K562 (cell line): Measurements from ENCODE around the gene NUDT14. TPM values are rescaled to one million over a fixed set of nuclear protein-coding genes. Genes with fewer than 3 reads are reported as not detected.

ENCODE experiments used
- ATAC-seq: fragments of 200-7000 bp; cut with Tn5 transposase; 3 replicates; pipeline ENCODE4 v1.9.1; 2020; ENCODE audit warnings: moderate library complexity
- BruUV-seq: library from RNA; stranded (reverse); fragments of 400-500 nt; replicated peaks from 2 replicates; lab custom pipeline; 2021; lab: Mats Ljungman, UMichigan
- CTCF ChIA-PET: fragments of 300-600 bp; formaldehyde crosslinking; extraction: SDS; loops from one replicate; lab custom pipeline; 2021; ENCODE audit warnings: low intra/inter-chr PET ratio; lab: Yijun Ruan, JAX
- POLR2A ChIA-PET: fragments of 300-600, 350-650 bp; sonication (Branson Sonifier 250); formaldehyde crosslinking; extraction: SDS; loops from one replicate; lab custom pipeline; 2021; ENCODE audit warnings: antibody characterized with exemption, inconsistent platforms; lab: Yijun Ruan, JAX
- DNase-seq, 4 experiments: peaks; one replicate each; pipeline versions ENCODE4 v3.0.0 to v3.0.0-alpha.2; 2011 to 2018; ENCODE audit warnings: low spot score in 3 of 4, mixed read lengths in 3 of 4; ENCODE audit errors: extremely low read depth in 1 of 4
- FAIRE-seq: peaks from 2 replicates; lab custom pipeline; 2011; peaks lifted over from hg19 to GRCh38; lab: Jason Lieb, UNC
- H2AFZ ChIP-seq: 2 replicates; pipeline ENCODE4 v1.6.0; 2011; ENCODE audit warnings: low read depth, low read length, control low read depth, inconsistent platforms
- H3K27ac ChIP-seq: fragments of 200-600 bp; 3 replicates; pipeline ENCODE4 v1.8.0; 2011; ENCODE audit warnings: low read depth, mild to moderate bottlenecking, control low read depth, inconsistent platforms, low read length, moderate library complexity, mixed read lengths; ENCODE audit errors: extremely low read depth
- H3K27me3 ChIP-seq, 2 experiments: fragments of 300-600 bp in 1 of 2; 2 replicates in 1 of 2; 3 replicates in 1 of 2; pipeline versions ENCODE4 v1.6.0 to v1.8.0; 2011; ENCODE audit warnings: inconsistent platforms in 2 of 2, low read length in 2 of 2, mild to moderate bottlenecking in 1 of 2, mixed read lengths in 1 of 2, moderate library complexity in 1 of 2; ENCODE audit not compliant: control insufficient read depth in 2 of 2, insufficient read depth in 2 of 2
- H3K36me3 ChIP-seq: fragments of 300-600 bp; 3 replicates; pipeline ENCODE4 v1.8.0; 2011; ENCODE audit warnings: mild to moderate bottlenecking, low read length, inconsistent platforms; ENCODE audit not compliant: control insufficient read depth, insufficient read depth
- H3K4me1 ChIP-seq, 2 experiments: fragments of 200-600 bp in 1 of 2; replicated peaks in 1 of 2; 2 replicates in 1 of 2; 3 replicates in 1 of 2; pipeline versions ENCODE4 v1.5.1 to v1.8.0; 2011; ENCODE audit warnings: inconsistent platforms in 2 of 2, low read length in 2 of 2, mild to moderate bottlenecking in 1 of 2, mixed read lengths in 1 of 2, moderate library complexity in 1 of 2; ENCODE audit not compliant: control insufficient read depth in 2 of 2, insufficient read depth in 2 of 2
- H3K4me2 ChIP-seq: 2 replicates; pipeline ENCODE4 v1.6.1; 2011; ENCODE audit warnings: low read length, control low read depth, inconsistent platforms, mixed read lengths; ENCODE audit not compliant: insufficient read depth
- H3K4me3 ChIP-seq: fragments of 200-600 bp; sonication (generic), shearing (Covaris generic); 2 replicates; pipeline ENCODE4 v1.5.1; 2016; ENCODE audit warnings: control low read depth, inconsistent platforms
- H3K79me2 ChIP-seq: fragments of 200-600 bp; 3 replicates; pipeline ENCODE4 v1.8.0; 2011; ENCODE audit warnings: low read length, inconsistent platforms; ENCODE audit not compliant: control insufficient read depth, insufficient read depth
- H3K9ac ChIP-seq, 2 experiments: 2 replicates each; pipeline versions ENCODE4 v1.6.0 to v1.6.1; 2011; ENCODE audit warnings: low read depth in 2 of 2, low read length in 2 of 2, control low read depth in 1 of 2, inconsistent platforms in 1 of 2, mild to moderate bottlenecking in 1 of 2, mixed read lengths in 1 of 2; ENCODE audit not compliant: insufficient read depth in 1 of 2
- H3K9me1 ChIP-seq: one replicate; pipeline ENCODE4 v1.6.0; 2011; ENCODE audit warnings: inconsistent platforms, mild to moderate bottlenecking, low read length, moderate library complexity; ENCODE audit not compliant: control insufficient read depth, insufficient read depth
- H3K9me3 ChIP-seq: replicated peaks from 2 replicates; pipeline ENCODE4 v1.5.1; 2011; ENCODE audit warnings: low read depth, low read length, inconsistent platforms; ENCODE audit not compliant: control insufficient read depth, insufficient read depth
- H4K20me1 ChIP-seq: replicated peaks from 2 replicates; pipeline ENCODE4 v1.6.1; 2011; ENCODE audit warnings: low read length, inconsistent platforms, mixed read lengths; ENCODE audit not compliant: control insufficient read depth, insufficient read depth
- BRD9 ChIP-seq: fragments of 450-650 bp; IDR thresholded peaks from 2 replicates; pipeline ENCODE4 v1.6.1; 2018; ENCODE audit warnings: low read depth; ENCODE audit not compliant: partially characterized antibody
- FOXP1 ChIP-seq: sonication (generic); formaldehyde crosslinking; IDR thresholded peaks from 2 replicates; pipeline ENCODE4 v1.8.0; 2022; ENCODE audit warnings: mild to moderate bottlenecking, missing genetic modification reagents
- ILK ChIP-seq: fragments of 450-650 bp; IDR thresholded peaks from 2 replicates; pipeline ENCODE4 v1.6.1; 2016; ENCODE audit warnings: missing genetic modification characterization, low read depth, mild to moderate bottlenecking, missing compliant biosample characterization, moderate library complexity, borderline replicate concordance
- MTF1 ChIP-seq: fragments of 250-450 bp; sonication (Bioruptor Pico); IDR thresholded peaks from 2 replicates; pipeline ENCODE4 v1.9.0; 2021; ENCODE audit warnings: moderate library complexity, mild to moderate bottlenecking, inconsistent platforms, borderline replicate concordance
- RBM25 ChIP-seq: fragments of 200-400 bp; formaldehyde crosslinking; IDR thresholded peaks from 2 replicates; pipeline ENCODE4 v1.6.1; 2018; ENCODE audit warnings: low read length, low read depth, moderate library complexity; ENCODE audit not compliant: severe bottlenecking
- TAF15 ChIP-seq: fragments of 200-400 bp; formaldehyde crosslinking; IDR thresholded peaks from 2 replicates; pipeline ENCODE4 v1.6.1; 2017; ENCODE audit warnings: mild to moderate bottlenecking, low read depth, low read length, moderate library complexity
- ZKSCAN8 ChIP-seq: fragments of 200-800 bp; sonication (Bioruptor generic); IDR thresholded peaks from 2 replicates; pipeline ENCODE4 v1.6.1; 2016; ENCODE audit warnings: missing genetic modification characterization, missing compliant biosample characterization
- ZNF23 ChIP-seq: fragments of 250-450 bp; sonication (Bioruptor Pico); IDR thresholded peaks from 2 replicates; pipeline ENCODE4 v1.4.0; 2020; ENCODE audit warnings: mild to moderate bottlenecking
- ZNF436 ChIP-seq: fragments of 250-450, 450-650 bp; sonication (Bioruptor Pico); formaldehyde crosslinking; IDR thresholded peaks from 2 replicates; pipeline ENCODE4 v1.7.0; 2020; ENCODE audit warnings: mild to moderate bottlenecking
- WGBS: fragments of 100-300 bp; shearing (Covaris generic); methylation state at CpG from one replicate; pipeline ENCODE4 v1.1.6; 2016; ENCODE audit warnings: low coverage, mixed read lengths; ENCODE audit not compliant: insufficient coverage; ENCODE audit errors: missing lambda C conversion rate; 5-methylcytosine and 5-hydroxymethylcytosine counted together
- in situ Hi-C: fragments of 300-500 bp; cut with MboI; formaldehyde crosslinking; loops from 4 replicates; pipeline ENCODE4 v1.15.0; 2018; ENCODE audit warnings: inconsistent platforms, mixed read lengths
- intact Hi-C: fragments of 100-400 bp; cut with micrococcal nuclease; formaldehyde crosslinking; loops from 2 replicates; pipeline ENCODE4 v1.14.2; 2022
- polyA plus RNA-seq, 8 experiments: library from polyadenylated mRNA; depleted of rRNA in 4 of 8; stranded (reverse) in 5 of 8; unstranded in 3 of 8; fragments of >200 nt; fragmentation: Nextera tagmentation in 2 of 8; fragmentation: Illumina TruSeq in 1 of 8; extraction: Ambion mirVana in 2 of 8; extraction: Trizol in 1 of 8; gene quantifications; 2 replicates each; pipeline versions ENCODE4 v1.2.1 to v1.2.3, GENCODE V29; 2011 to 2014; ENCODE audit warnings: inconsistent platforms in 1 of 8, missing spikeins in 1 of 8
- total RNA-seq, 7 experiments: library from RNA; depleted of rRNA in 6 of 7; stranded (reverse); fragments of >200 nt in 6 of 7; fragmentation: Illumina TruSeq in 2 of 7; extraction: Trizol in 2 of 7; gene quantifications; 2 replicates each; pipeline versions ENCODE4 v1.2.1 to v1.2.3, GENCODE V29; 2011 to 2021; ENCODE audit warnings: low replicate concordance in 1 of 7
- TF ChIP-seq, protein P1 (sequence below), 2 experiments: fragments of 200-800 bp in 1 of 2; sonication (Bioruptor generic) in 1 of 2; sonication (generic) in 1 of 2; formaldehyde crosslinking in 1 of 2; IDR thresholded peaks in 1 of 2; conservative IDR thresholded peaks in 1 of 2; 2 replicates each; pipeline versions ENCODE4 v1.5.0 to v1.6.1; 2016 to 2020; ENCODE audit warnings: missing compliant biosample characterization in 1 of 2, missing genetic modification characterization in 1 of 2, missing genetic modification reagents in 1 of 2
- TF ChIP-seq, protein P2 (sequence below), 2 experiments: fragments of 450-650 bp in 1 of 2; IDR thresholded peaks; 2 replicates each; pipeline ENCODE4 v1.6.1; 2011 to 2017; ENCODE audit warnings: low read depth in 2 of 2, antibody characterized with exemption in 1 of 2, borderline replicate concordance in 1 of 2, low read length in 1 of 2, mild to moderate bottlenecking in 1 of 2, mixed read lengths in 1 of 2; ENCODE audit not compliant: control insufficient read depth in 1 of 2
- TF ChIP-seq, protein P3 (sequence below): IDR thresholded peaks from 2 replicates; pipeline ENCODE4 v1.6.1; 2016; ENCODE audit warnings: missing genetic modification characterization, missing compliant biosample characterization

Gene NUDT14
- total and polyA plus RNA-seq, 9 of the 15 experiments (the other 6 are each of a cell fraction or from before 2014, with no cell fraction given) = 0.14 to 16.3 (median 8.2) TPM

DNA sequence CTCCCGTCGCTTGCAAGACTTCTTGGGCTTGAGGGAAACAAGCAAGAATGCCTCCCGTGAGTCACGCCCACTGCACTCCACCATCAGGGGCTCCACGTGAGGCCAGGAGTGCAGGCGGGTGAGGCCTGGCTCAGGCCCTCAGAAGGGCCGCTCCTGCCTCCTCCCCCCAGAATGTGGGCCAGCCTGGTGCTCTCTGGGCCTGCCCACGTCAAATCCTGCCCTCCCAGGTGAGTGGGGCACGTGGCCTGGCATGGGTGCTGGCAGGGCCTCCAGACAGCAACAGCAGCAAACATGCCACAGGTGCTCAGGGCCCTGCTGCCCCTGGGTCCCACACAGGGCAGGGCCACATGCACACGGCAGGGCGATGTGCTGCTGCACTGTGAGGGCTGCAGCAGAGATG is 36.7 kb upstream of the NUDT14 start:
- Histone ChIP-seq H3K9me3 (no peaks in the 10 kb centered on the region), H2AFZ (no peak overlapping the region), H3K4me2 (no peak overlapping the region), H3K9ac (no peak overlapping the region), H4K20me1 (no peaks in the 10 kb centered on the region), H3K36me3 (peaks cover 26% of the 10 kb centered on the region; the same call in 1 of the 3 replicates), H3K4me1 (peaks cover 0 to 9% of the 10 kb centered on the region in 2 experiments; a peak in 2 of 5 replicates), H3K27ac (no peak overlapping the region), H3K4me3 (no peak overlapping the region), H3K79me2 (no peaks in the 10 kb centered on the region), H3K9me1 (no peaks in the 10 kb centered on the region), H3K27me3 (no peaks in the 10 kb centered on the region)
- CTCF ChIA-PET = no interaction called here
- BruUV-seq = no TSS peak
- FAIRE-seq (no peak), DNase-seq (no peak), ATAC-seq (no peak)
- intact Hi-C loops (no loop called here), in situ Hi-C loops (no loop called here)
- 96% methylated on average over 8 of the region's 11 CpGs for WGBS
- POLR2A ChIA-PET = no interaction called here
- TF ChIP-seq ZNF436 (CRISPR knock-in tag) (no peak), ILK (no peak), BRD9 (no peak), ZNF23 (CRISPR knock-in tag) (no peak), FOXP1 (CRISPR knock-in tag) (no peak), ZKSCAN8 (CRISPR knock-in tag) (no peak), TAF15 (no peak), MTF1 (CRISPR knock-in tag) (no peak), RBM25 (no peak)
- TF ChIP-seq, protein P1, sequence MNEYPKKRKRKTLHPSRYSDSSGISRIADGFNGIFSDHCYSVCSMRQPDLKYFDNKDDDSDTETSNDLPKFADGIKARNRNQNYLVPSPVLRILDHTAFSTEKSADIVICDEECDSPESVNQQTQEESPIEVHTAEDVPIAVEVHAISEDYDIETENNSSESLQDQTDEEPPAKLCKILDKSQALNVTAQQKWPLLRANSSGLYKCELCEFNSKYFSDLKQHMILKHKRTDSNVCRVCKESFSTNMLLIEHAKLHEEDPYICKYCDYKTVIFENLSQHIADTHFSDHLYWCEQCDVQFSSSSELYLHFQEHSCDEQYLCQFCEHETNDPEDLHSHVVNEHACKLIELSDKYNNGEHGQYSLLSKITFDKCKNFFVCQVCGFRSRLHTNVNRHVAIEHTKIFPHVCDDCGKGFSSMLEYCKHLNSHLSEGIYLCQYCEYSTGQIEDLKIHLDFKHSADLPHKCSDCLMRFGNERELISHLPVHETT (CRISPR knock-in tag; conservative IDR thresholded peaks at IDR 0.05 in 1 of 2, IDR thresholded peaks at IDR 0.05 in 1 of 2) = no peak
- TF ChIP-seq, protein P2, sequence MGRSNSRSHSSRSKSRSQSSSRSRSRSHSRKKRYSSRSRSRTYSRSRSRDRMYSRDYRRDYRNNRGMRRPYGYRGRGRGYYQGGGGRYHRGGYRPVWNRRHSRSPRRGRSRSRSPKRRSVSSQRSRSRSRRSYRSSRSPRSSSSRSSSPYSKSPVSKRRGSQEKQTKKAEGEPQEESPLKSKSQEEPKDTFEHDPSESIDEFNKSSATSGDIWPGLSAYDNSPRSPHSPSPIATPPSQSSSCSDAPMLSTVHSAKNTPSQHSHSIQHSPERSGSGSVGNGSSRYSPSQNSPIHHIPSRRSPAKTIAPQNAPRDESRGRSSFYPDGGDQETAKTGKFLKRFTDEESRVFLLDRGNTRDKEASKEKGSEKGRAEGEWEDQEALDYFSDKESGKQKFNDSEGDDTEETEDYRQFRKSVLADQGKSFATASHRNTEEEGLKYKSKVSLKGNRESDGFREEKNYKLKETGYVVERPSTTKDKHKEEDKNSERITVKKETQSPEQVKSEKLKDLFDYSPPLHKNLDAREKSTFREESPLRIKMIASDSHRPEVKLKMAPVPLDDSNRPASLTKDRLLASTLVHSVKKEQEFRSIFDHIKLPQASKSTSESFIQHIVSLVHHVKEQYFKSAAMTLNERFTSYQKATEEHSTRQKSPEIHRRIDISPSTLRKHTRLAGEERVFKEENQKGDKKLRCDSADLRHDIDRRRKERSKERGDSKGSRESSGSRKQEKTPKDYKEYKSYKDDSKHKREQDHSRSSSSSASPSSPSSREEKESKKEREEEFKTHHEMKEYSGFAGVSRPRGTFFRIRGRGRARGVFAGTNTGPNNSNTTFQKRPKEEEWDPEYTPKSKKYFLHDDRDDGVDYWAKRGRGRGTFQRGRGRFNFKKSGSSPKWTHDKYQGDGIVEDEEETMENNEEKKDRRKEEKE (IDR thresholded peaks at IDR 0.05; ENCODE audit: borderline replicate concordance in 1 of 2, control insufficient read depth in 1 of 2, low read depth in 2 of 2, low read length in 1 of 2) = no peak
- TF ChIP-seq, protein P3, sequence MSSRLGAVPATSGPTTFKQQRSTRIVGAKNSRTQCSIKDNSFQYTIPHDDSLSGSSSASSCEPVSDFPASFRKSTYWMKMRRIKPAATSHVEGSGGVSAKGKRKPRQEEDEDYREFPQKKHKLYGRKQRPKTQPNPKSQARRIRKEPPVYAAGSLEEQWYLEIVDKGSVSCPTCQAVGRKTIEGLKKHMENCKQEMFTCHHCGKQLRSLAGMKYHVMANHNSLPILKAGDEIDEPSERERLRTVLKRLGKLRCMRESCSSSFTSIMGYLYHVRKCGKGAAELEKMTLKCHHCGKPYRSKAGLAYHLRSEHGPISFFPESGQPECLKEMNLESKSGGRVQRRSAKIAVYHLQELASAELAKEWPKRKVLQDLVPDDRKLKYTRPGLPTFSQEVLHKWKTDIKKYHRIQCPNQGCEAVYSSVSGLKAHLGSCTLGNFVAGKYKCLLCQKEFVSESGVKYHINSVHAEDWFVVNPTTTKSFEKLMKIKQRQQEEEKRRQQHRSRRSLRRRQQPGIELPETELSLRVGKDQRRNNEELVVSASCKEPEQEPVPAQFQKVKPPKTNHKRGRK (tag) = no peak
